K562 (cell line): ENCODE measurements around the gene JHY. TPM values are rescaled to one million over a fixed set of nuclear protein-coding genes. Genes with fewer than 3 reads are reported as not detected.

Experiments used
- ATAC-seq: fragments of 200-7000 bp; cut with Tn5 transposase; 3 replicates; pipeline ENCODE4 v1.9.1; 2020; ENCODE audit warnings: moderate library complexity
- BruUV-seq: library from RNA; stranded (reverse); fragments of 400-500 nt; replicated peaks from 2 replicates; lab custom pipeline; 2021; lab: Mats Ljungman, UMichigan
- CTCF ChIA-PET: fragments of 300-600 bp; formaldehyde crosslinking; extraction: SDS; loops from one replicate; lab custom pipeline; 2021; ENCODE audit warnings: low intra/inter-chr PET ratio; lab: Yijun Ruan, JAX
- POLR2A ChIA-PET: fragments of 300-600, 350-650 bp; sonication (Branson Sonifier 250); formaldehyde crosslinking; extraction: SDS; loops from one replicate; lab custom pipeline; 2021; ENCODE audit warnings: antibody characterized with exemption, inconsistent platforms; lab: Yijun Ruan, JAX
- DNase-seq, 4 experiments: peaks; one replicate each; pipeline versions ENCODE4 v3.0.0 to v3.0.0-alpha.2; 2011 to 2018; ENCODE audit warnings: low spot score in 3 of 4, mixed read lengths in 3 of 4; ENCODE audit errors: extremely low read depth in 1 of 4
- FAIRE-seq: peaks from 2 replicates; lab custom pipeline; 2011; peaks lifted over from hg19 to GRCh38; lab: Jason Lieb, UNC
- H2AFZ ChIP-seq: 2 replicates; pipeline ENCODE4 v1.6.0; 2011; ENCODE audit warnings: low read depth, low read length, control low read depth, inconsistent platforms
- H3K27ac ChIP-seq: fragments of 200-600 bp; 3 replicates; pipeline ENCODE4 v1.8.0; 2011; ENCODE audit warnings: low read depth, mild to moderate bottlenecking, control low read depth, inconsistent platforms, low read length, moderate library complexity, mixed read lengths; ENCODE audit errors: extremely low read depth
- H3K27me3 ChIP-seq, 2 experiments: fragments of 300-600 bp in 1 of 2; 2 replicates in 1 of 2; 3 replicates in 1 of 2; pipeline versions ENCODE4 v1.6.0 to v1.8.0; 2011; ENCODE audit warnings: inconsistent platforms in 2 of 2, low read length in 2 of 2, mild to moderate bottlenecking in 1 of 2, mixed read lengths in 1 of 2, moderate library complexity in 1 of 2; ENCODE audit not compliant: control insufficient read depth in 2 of 2, insufficient read depth in 2 of 2
- H3K36me3 ChIP-seq: fragments of 300-600 bp; 3 replicates; pipeline ENCODE4 v1.8.0; 2011; ENCODE audit warnings: mild to moderate bottlenecking, low read length, inconsistent platforms; ENCODE audit not compliant: control insufficient read depth, insufficient read depth
- H3K4me1 ChIP-seq, 2 experiments: fragments of 200-600 bp in 1 of 2; replicated peaks in 1 of 2; 2 replicates in 1 of 2; 3 replicates in 1 of 2; pipeline versions ENCODE4 v1.5.1 to v1.8.0; 2011; ENCODE audit warnings: inconsistent platforms in 2 of 2, low read length in 2 of 2, mild to moderate bottlenecking in 1 of 2, mixed read lengths in 1 of 2, moderate library complexity in 1 of 2; ENCODE audit not compliant: control insufficient read depth in 2 of 2, insufficient read depth in 2 of 2
- H3K4me2 ChIP-seq: 2 replicates; pipeline ENCODE4 v1.6.1; 2011; ENCODE audit warnings: low read length, control low read depth, inconsistent platforms, mixed read lengths; ENCODE audit not compliant: insufficient read depth
- H3K4me3 ChIP-seq: fragments of 200-600 bp; sonication (generic), shearing (Covaris generic); 2 replicates; pipeline ENCODE4 v1.5.1; 2016; ENCODE audit warnings: control low read depth, inconsistent platforms
- H3K79me2 ChIP-seq: fragments of 200-600 bp; 3 replicates; pipeline ENCODE4 v1.8.0; 2011; ENCODE audit warnings: low read length, inconsistent platforms; ENCODE audit not compliant: control insufficient read depth, insufficient read depth
- H3K9ac ChIP-seq, 2 experiments: 2 replicates each; pipeline versions ENCODE4 v1.6.0 to v1.6.1; 2011; ENCODE audit warnings: low read depth in 2 of 2, low read length in 2 of 2, control low read depth in 1 of 2, inconsistent platforms in 1 of 2, mild to moderate bottlenecking in 1 of 2, mixed read lengths in 1 of 2; ENCODE audit not compliant: insufficient read depth in 1 of 2
- H3K9me1 ChIP-seq: one replicate; pipeline ENCODE4 v1.6.0; 2011; ENCODE audit warnings: inconsistent platforms, mild to moderate bottlenecking, low read length, moderate library complexity; ENCODE audit not compliant: control insufficient read depth, insufficient read depth
- H3K9me3 ChIP-seq: replicated peaks from 2 replicates; pipeline ENCODE4 v1.5.1; 2011; ENCODE audit warnings: low read depth, low read length, inconsistent platforms; ENCODE audit not compliant: control insufficient read depth, insufficient read depth
- H4K20me1 ChIP-seq: replicated peaks from 2 replicates; pipeline ENCODE4 v1.6.1; 2011; ENCODE audit warnings: low read length, inconsistent platforms, mixed read lengths; ENCODE audit not compliant: control insufficient read depth, insufficient read depth
- DEAF1 ChIP-seq: fragments of 450-650 bp; formaldehyde crosslinking; IDR thresholded peaks from 2 replicates; pipeline ENCODE4 v1.4.0; 2020; ENCODE audit warnings: mild to moderate bottlenecking, moderate library complexity
- FOXP4 ChIP-seq: sonication (generic); formaldehyde crosslinking; IDR thresholded peaks from 2 replicates; pipeline ENCODE4 v1.8.0; 2022; ENCODE audit warnings: mild to moderate bottlenecking, missing genetic modification reagents, borderline replicate concordance
- HNRNPL ChIP-seq: fragments of 200-400 bp; formaldehyde crosslinking; IDR thresholded peaks from 2 replicates; pipeline ENCODE4 v1.6.1; 2017; ENCODE audit warnings: low read depth, mild to moderate bottlenecking, low read length
- POLR2B ChIP-seq: fragments of 450-650 bp; IDR thresholded peaks from 2 replicates; pipeline ENCODE4 v1.6.1; 2018; ENCODE audit warnings: low read depth; ENCODE audit not compliant: partially characterized antibody
- PYGO2 ChIP-seq: fragments of 450-650 bp; IDR thresholded peaks from 2 replicates; pipeline ENCODE4 v1.6.1; 2016; ENCODE audit warnings: mild to moderate bottlenecking, missing genetic modification characterization, moderate library complexity, missing compliant biosample characterization
- SIN3B ChIP-seq: fragments of 450-650 bp; IDR thresholded peaks from 2 replicates; pipeline ENCODE4 v1.6.1; 2017; ENCODE audit warnings: low read depth, mild to moderate bottlenecking, moderate library complexity
- SMARCA4 ChIP-seq: fragments of 450-650 bp; IDR thresholded peaks from 2 replicates; pipeline ENCODE4 v1.6.1; 2016
- TEAD1 ChIP-seq, 2 experiments: fragments of 450-650 bp in 1 of 2; sonication (generic) in 1 of 2; formaldehyde crosslinking; IDR thresholded peaks; 2 replicates each; pipeline versions ENCODE4 v1.4.0 to v1.8.0; 2020 to 2022; ENCODE audit warnings: mild to moderate bottlenecking in 2 of 2, missing genetic modification reagents in 1 of 2
- U2AF2 ChIP-seq: fragments of 200-400 bp; formaldehyde crosslinking; optimal IDR thresholded peaks from 2 replicates; pipeline ENCODE3; 2017; ENCODE audit warnings: low read depth, mild to moderate bottlenecking, low read length
- USF1 ChIP-seq: sonication (generic); formaldehyde crosslinking; IDR thresholded peaks from 2 replicates; pipeline ENCODE4 v1.9.0; 2022; ENCODE audit warnings: mild to moderate bottlenecking, missing genetic modification reagents
- YBX1 ChIP-seq: fragments of 450-650 bp; IDR thresholded peaks from 2 replicates; pipeline ENCODE4 v1.7.1; 2016; ENCODE audit warnings: mild to moderate bottlenecking
- ZC3H11A ChIP-seq: IDR thresholded peaks from 2 replicates; pipeline ENCODE4 v1.6.1; 2012; ENCODE audit warnings: low read depth, low read length, improper control_type of control experiment
- ZNF263 ChIP-seq: sonication (generic); formaldehyde crosslinking; IDR thresholded peaks from 2 replicates; pipeline ENCODE4 v1.8.0; 2022; ENCODE audit warnings: mild to moderate bottlenecking, missing genetic modification reagents, borderline replicate concordance
- WGBS: fragments of 100-300 bp; shearing (Covaris generic); methylation state at CpG from one replicate; pipeline ENCODE4 v1.1.6; 2016; ENCODE audit warnings: low coverage, mixed read lengths; ENCODE audit not compliant: insufficient coverage; ENCODE audit errors: missing lambda C conversion rate; 5-methylcytosine and 5-hydroxymethylcytosine counted together
- in situ Hi-C: fragments of 300-500 bp; cut with MboI; formaldehyde crosslinking; loops from 4 replicates; pipeline ENCODE4 v1.15.0; 2018; ENCODE audit warnings: inconsistent platforms, mixed read lengths
- intact Hi-C: fragments of 100-400 bp; cut with micrococcal nuclease; formaldehyde crosslinking; loops from 2 replicates; pipeline ENCODE4 v1.14.2; 2022
- polyA plus RNA-seq, 8 experiments: library from polyadenylated mRNA; depleted of rRNA in 4 of 8; stranded (reverse) in 5 of 8; unstranded in 3 of 8; fragments of >200 nt; fragmentation: Nextera tagmentation in 2 of 8; fragmentation: Illumina TruSeq in 1 of 8; extraction: Ambion mirVana in 2 of 8; extraction: Trizol in 1 of 8; gene quantifications; 2 replicates each; pipeline versions ENCODE4 v1.2.1 to v1.2.3, GENCODE V29; 2011 to 2014; ENCODE audit warnings: inconsistent platforms in 1 of 8, missing spikeins in 1 of 8
- total RNA-seq, 7 experiments: library from RNA; depleted of rRNA in 6 of 7; stranded (reverse); fragments of >200 nt in 6 of 7; fragmentation: Illumina TruSeq in 2 of 7; extraction: Trizol in 2 of 7; gene quantifications; 2 replicates each; pipeline versions ENCODE4 v1.2.1 to v1.2.3, GENCODE V29; 2011 to 2021; ENCODE audit warnings: low replicate concordance in 1 of 7

JHY gene
- total and polyA plus RNA-seq, 9 of the 15 experiments (the other 6 are each of a cell fraction or from before 2014, with no cell fraction given): not detected

- Histone ChIP-seq H3K27me3 (peaks cover 0 to 5% of the 10 kb centered on the region in 2 experiments; a peak in 1 of 5 replicates), H3K9me3 (no peaks in the 10 kb centered on the region), H3K9me1 (no peaks in the 10 kb centered on the region), H2AFZ (no peak overlapping the region), H3K9ac (no peak overlapping the region), H3K36me3 (no peaks in the 10 kb centered on the region), H4K20me1 (no peaks in the 10 kb centered on the region), H3K79me2 (no peaks in the 10 kb centered on the region), H3K4me3 (no peak overlapping the region), H3K4me2 (no peak overlapping the region), H3K4me1 (no peaks in the 10 kb centered on the region), H3K27ac (no peak overlapping the region)
- in situ Hi-C loops: no loop called here
- no peak for DNase-seq
- intact Hi-C loops: no loop called here
- BruUV-seq: no TSS peak
- POLR2A ChIA-PET: no interaction called here
- TF ChIP-seq YBX1: no peak
- TF ChIP-seq TEAD1 (CRISPR knock-in tag; IDR thresholded peaks at IDR 0.05): no peak
- no peak for TF ChIP-seq PYGO2
- no peak for FAIRE-seq
- ATAC-seq: no peak
- CTCF ChIA-PET: no interaction called here
- WGBS: 0% methylated on average over 7 of the region's 7 CpGs
Measured at GRCh38 chr11:122874991-122875390, 7.6 kb upstream of the JHY start.

- DNase-seq (no peak), ATAC-seq (no peak), FAIRE-seq (no peak)
- no peak overlapping the region for H3K27ac ChIP-seq
- ChIA-PET CTCF (no interaction called here), POLR2A (no interaction called here)
- H3K9ac ChIP-seq: no peak overlapping the region
- H3K27me3 ChIP-seq: peaks cover 4 to 14% of the 10 kb centered on the region in 2 experiments; a peak in 4 of 5 replicates
- no peaks in the 10 kb centered on the region for H3K9me1 ChIP-seq
- H3K9me3 ChIP-seq: no peaks in the 10 kb centered on the region
- no peak overlapping the region for H3K4me2 ChIP-seq
- intact Hi-C loops (no loop called here), in situ Hi-C loops (no loop called here)
- no peaks in the 10 kb centered on the region for H4K20me1 ChIP-seq
- no peak overlapping the region for H3K4me3 ChIP-seq
- no peaks in the 10 kb centered on the region for H3K36me3 ChIP-seq
- no peak overlapping the region for H2AFZ ChIP-seq
- 0% methylated on average over 4 of the region's 5 CpGs for WGBS
- H3K4me1 ChIP-seq: peaks cover 0 to 3% of the 10 kb centered on the region in 2 experiments; a peak in 2 of 5 replicates
- no TSS peak for BruUV-seq
- H3K79me2 ChIP-seq: no peaks in the 10 kb centered on the region
- TF ChIP-seq FOXP4 (CRISPR knock-in tag) (no peak), SIN3B (no peak), HNRNPL (no peak), U2AF2 (no peak), USF1 (CRISPR knock-in tag) (no peak), POLR2B (no peak), ZNF263 (CRISPR knock-in tag) (no peak), ZC3H11A (no peak), DEAF1 (no peak), SMARCA4 (no peak)
Measured at GRCh38 chr11:122877732-122878131, 4.8 kb upstream of the JHY start.
